A375 (cell line): Measurements from ENCODE around the gene OR51L1. TPM values are rescaled to one million over a fixed set of nuclear protein-coding genes. Genes with fewer than 3 reads are reported as not detected.

ENCODE experiments used
- total RNA-seq: library from RNA; depleted of rRNA; stranded (reverse); fragments of >200 nt; shearing (Covaris generic); gene quantifications from 2 replicates; pipeline ENCODE4 v1.2.3, GENCODE V29; 2014; rRNA removed

Gene OR51L1, protein sequence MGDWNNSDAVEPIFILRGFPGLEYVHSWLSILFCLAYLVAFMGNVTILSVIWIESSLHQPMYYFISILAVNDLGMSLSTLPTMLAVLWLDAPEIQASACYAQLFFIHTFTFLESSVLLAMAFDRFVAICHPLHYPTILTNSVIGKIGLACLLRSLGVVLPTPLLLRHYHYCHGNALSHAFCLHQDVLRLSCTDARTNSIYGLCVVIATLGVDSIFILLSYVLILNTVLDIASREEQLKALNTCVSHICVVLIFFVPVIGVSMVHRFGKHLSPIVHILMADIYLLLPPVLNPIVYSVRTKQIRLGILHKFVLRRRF
- not detected in 2 replicates for total RNA-seq

DNA sequence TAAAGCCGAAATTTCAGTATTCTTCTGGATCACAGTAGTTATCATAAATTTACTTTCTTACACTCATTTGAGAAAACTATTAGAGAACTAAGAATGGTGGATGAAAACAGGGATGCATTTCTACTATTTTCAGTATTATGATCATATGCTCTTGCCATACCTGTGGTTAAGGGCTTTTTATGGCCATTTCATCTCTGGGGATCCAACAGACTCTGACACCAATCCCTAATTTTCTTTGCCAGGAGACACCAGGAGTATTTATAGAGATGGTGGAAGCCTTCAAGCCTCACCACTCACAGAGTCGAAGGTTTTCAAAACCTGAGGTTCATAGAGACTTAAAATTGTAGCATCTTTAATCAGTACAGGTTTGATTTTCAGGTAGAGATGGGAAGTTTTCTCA lies at the start of gene OR51L1:
TSS of gene OR51L1 (plus strand) at position 301 of the 400 bp plus-strand sequence. CDS start 4,132 bp downstream, outside the sequence.

DNA sequence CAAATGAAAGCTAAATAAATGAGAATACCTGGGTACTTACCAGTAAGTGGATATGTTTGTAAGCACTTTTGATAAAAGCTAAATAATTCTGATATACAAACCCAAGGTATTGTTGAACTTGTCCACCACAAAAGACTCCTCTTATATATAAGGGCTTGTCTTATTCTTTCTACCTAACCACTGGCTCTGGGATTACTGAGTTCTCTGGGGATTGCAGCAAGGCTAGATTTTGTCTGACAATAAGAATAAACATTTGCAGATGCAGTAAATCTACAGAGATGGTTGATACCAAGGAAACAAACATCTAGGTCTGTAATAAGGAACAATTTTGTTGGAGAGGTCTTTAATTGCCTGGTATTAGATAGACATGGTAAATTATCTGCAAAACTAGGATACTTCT lies 47.1 kb upstream of the OR51L1 start, which contains the start of gene OR51A4:
TSS of gene OR51A4 (minus strand) at position 101 of the 400 bp plus-strand sequence. CDS start 505 bp downstream, outside the sequence.

DNA sequence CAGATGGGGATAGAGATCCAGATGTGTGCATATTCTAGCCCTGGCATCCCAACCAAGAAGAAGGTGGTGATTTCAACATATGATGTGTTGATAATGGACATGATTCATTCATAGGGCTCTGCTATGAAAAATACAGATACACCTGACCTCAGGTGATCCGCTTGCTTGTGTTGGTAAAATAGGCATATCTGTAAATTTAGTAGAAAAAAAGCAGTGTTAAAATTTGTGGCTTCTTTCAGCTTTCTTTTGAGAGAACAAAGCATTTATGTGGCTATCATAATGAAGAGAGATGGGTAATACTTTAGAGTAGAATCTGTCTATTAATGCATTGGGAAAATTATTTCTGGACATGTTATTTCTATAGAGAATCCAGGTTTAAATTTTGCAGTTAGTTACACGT lies 39.0 kb upstream of the OR51L1 start, which contains the start of gene OR51A2:
TSS of gene OR51A2 (minus strand) at position 101 of the 400 bp plus-strand sequence. CDS start at position 101, 0 bp downstream.

DNA sequence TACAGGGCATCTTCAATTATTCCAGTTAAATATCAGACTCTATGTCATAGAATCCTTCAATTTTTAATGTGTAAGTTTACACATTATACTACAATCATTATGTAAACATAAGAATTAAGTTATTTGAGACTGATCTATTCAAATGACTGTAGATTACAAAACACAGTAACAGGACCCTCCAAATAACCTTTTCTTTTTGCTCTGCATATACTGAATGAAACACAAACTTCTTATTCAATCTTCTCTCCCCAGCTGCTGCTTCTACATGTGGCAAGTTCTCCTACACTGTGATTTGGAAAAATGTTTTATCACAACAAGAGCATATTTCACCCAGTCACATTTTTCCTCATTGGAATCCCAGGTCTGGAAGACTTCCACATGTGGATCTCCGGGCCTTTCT lies 51.6 kb downstream of the OR51L1 start, which contains the start of gene OR52J3:
TSS of gene OR52J3 (plus strand) at position 301 of the 400 bp plus-strand sequence. CDS start at position 301, 0 bp downstream.

Other genes starting within 250 kb of the OR51L1 start
- not detected in 2 replicates for gene OR51F1, start 224.9 kb upstream of the OR51L1 start, total RNA-seq
- not detected in 2 replicates for gene OR52R1, start 190.5 kb upstream of the OR51L1 start, total RNA-seq
- not detected in 2 replicates for gene OR51F2, start 173.5 kb upstream of the OR51L1 start, total RNA-seq
- not detected in 2 replicates for gene OR51S1, start 145.6 kb upstream of the OR51L1 start, total RNA-seq
- gene OR51T1, start 113.0 kb upstream of the OR51L1 start, total RNA-seq, result not detected in 2 replicates
- gene OR51A7, start 91.1 kb upstream of the OR51L1 start, total RNA-seq, result not detected in 2 replicates
- gene OR51G2, start 75.5 kb upstream of the OR51L1 start, total RNA-seq, result not detected in 2 replicates
- gene OR51G1, start 70.5 kb upstream of the OR51L1 start, total RNA-seq, result not detected in 2 replicates
- gene OR51A4, start 47.2 kb upstream of the OR51L1 start, total RNA-seq, result not detected in 2 replicates
- gene OR51A2, start 39.1 kb upstream of the OR51L1 start, total RNA-seq, result not detected in 2 replicates
- gene OR52J3, start 51.7 kb downstream of the OR51L1 start, total RNA-seq, result not detected in 2 replicates
- gene OR52E2, start 64.8 kb downstream of the OR51L1 start, total RNA-seq, result not detected in 2 replicates
- gene OR52E1, start 74.7 kb downstream of the OR51L1 start, total RNA-seq, result not detected in 2 replicates
- gene OR52A5, start 143.5 kb downstream of the OR51L1 start, total RNA-seq, result not detected in 2 replicates
- not detected in 2 replicates for gene OR52A1, start 159.9 kb downstream of the OR51L1 start, total RNA-seq
- gene OR51V1, start 205.8 kb downstream of the OR51L1 start, total RNA-seq, result not detected in 2 replicates
- gene HBB, start 232.2 kb downstream of the OR51L1 start, total RNA-seq, result not detected in 2 replicates
- not detected in 2 replicates for gene HBD, start 239.6 kb downstream of the OR51L1 start, total RNA-seq